ENCODE measurements around the gene MSH6. TPM values are rescaled to one million over a fixed set of nuclear protein-coding genes. Genes with fewer than 3 reads are reported as not detected.

Gene MSH6
- polyA plus RNA-seq, 4 donors = 80.8 to 115 (median 101) TPM

DNA sequence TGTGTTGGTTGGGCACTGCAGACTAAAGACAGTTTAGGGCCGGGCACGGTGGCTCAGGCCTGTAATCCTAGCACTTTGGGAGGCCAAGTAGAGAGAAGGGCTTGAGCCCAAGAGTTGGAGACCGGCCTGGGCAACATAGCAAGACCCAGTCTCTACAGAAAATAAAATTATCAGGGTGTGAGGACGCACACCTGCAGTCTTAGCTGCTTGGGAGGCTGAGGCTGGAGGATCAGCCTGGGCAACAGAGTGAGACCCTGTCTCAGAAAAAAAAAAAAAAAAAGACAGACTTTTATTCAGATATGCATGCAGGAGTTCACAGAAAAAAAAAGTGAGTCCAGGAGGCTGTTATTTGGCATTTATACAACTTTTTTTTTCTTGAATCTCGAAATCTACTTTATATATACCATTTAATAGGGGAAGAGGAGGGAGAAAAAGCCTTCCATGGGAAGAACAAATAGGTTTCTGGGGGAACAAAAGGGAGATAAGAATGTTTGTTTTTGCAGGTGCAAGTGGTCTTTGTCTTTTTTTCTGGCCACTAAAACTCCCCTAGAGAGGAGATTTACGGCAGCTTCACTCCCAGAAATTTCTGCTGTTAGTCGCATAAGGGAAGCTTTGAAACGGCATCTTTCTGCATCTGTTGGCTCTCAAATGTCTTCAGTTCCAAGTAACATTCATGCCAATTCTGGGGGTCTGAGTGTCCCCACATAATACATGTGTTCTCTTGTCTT is 4.1 kb upstream of the MSH6 start:
- DNase-seq (ENCODE audit: low read depth in 4 of 4, low spot score in 3 of 4) = no peak

DNA sequence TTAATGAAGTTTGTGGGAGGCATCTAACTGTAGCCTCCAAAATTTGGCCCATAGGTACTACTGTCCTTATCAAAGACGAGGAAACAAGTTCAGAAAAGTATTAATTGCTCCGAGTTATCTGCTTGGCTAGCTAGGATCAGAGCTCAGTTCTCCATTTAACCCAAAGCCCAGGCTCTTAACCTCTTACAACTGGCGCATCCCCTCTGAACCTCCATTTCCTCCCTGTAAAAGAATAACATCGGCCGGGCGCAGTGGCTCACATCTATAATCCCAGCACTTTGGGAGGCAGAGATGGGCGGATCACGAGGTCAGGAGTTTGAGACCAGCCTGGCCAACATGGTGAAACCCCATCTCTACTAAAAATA is 3.5 kb upstream of the MSH6 start:
- DNase-seq (ENCODE audit: low read depth in 4 of 4, low spot score in 3 of 4) = no peak

DNA sequence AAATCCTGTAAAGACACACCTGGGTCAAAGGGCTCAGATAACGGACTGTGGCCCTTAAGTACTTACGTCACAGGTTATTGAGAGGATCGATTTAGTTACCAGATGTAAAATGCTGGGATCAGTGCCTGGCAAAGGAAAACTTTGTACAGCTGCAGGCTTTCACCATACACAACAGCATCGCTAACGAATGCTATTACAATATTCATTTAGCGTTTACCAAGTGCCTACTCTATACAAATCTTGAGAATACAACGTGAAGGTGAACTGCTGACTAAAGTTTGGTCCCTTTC is 619 bp upstream of the MSH6 start:
- DNase-seq (ENCODE audit: low read depth in 4 of 4, low spot score in 3 of 4) = no peak

DNA sequence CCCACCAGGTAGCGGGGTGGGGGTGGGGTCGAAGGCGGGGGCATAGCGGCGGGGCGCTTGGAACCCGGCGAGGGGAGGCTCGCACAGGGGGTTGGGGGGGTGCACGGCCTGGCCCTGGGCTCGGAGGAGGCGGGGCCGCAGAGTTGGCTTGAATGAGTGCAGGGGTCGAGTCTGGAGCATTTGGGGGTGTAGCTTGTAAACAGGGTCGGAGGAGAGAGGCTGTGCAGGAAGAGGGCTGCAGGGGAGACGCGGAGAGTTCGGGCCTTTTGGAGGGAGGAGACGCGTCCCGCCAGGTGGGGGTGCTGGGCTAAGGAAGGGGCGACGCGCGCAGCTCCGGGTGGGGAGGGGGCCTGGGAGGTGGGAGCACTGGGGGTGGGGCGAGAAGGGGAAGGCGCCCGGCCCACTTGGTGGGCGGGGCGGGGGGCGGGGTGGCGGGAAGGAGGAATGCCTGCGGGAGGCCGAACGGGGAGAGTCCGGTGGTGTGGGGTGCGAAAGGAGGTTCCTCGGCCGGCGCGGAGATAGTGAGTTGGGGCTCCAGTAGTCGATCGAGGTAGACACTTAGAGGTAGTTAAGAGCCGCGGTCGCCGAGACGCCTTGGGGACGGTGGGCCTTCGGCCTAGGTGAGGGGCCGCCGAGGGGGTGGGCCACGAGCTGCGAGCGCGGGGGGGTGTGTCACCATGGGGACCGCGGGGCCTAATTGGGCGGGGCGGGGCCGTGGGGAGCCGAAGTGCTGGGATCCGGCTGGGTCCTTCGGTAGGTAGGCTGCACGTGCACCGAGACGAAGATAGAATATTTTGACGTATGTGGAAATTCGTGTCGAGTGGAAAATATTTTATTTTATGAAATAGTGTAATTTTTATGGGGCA is 774 bp downstream of the MSH6 start:
- peak in 3 of 4 donors; percentile 57 to 64 (median 63) for DNase-seq (ENCODE audit: low read depth in 4 of 4, low spot score in 3 of 4)

DNA sequence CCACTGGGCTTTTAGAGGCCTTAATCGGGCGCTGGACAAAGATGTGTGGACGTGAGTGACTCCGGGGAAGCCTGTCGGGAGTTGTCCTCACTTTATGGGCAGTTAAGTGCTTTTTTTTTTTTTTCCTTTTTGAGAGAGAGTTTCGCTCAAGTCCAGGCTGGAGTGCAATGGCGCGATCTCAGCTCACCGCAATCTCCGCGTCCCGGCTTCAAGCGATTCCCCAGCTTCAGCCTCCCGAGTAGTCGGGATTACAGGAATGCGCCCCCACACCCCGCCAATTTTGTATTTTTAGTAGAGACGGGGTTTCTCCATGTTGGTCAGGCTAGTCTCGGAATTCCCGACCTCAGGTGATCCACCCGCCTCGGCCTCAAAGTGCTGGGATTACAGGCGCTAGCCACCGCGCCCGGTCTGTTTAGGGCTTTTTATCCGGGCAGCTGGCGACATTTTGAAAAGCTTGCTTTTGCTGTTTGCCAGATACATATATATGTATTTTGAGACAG is 1.5 kb downstream of the MSH6 start:
- DNase-seq (ENCODE audit: low read depth in 4 of 4, low spot score in 3 of 4) = no peak

DNA sequence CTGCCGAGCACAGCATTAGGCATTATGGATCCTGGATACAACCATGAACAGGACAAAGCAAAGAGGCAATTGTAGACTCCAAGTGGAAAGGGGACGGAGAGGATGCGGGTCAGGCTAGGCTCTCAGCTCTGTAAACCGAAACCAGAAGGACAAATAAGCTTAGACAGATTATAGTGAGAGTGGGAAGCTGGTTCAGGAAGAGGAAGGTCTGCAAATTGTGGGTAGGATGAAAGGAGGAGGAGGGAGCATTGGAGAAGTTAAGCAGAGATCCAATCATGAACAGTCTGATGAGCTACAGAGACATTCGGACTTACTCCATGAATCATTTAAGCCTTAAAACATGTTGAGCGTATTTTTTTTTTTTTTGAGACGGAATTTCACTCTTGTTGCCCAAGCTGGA is 3.0 kb downstream of the MSH6 start:
- no peak for DNase-seq (ENCODE audit: low read depth in 4 of 4, low spot score in 3 of 4)

DNA sequence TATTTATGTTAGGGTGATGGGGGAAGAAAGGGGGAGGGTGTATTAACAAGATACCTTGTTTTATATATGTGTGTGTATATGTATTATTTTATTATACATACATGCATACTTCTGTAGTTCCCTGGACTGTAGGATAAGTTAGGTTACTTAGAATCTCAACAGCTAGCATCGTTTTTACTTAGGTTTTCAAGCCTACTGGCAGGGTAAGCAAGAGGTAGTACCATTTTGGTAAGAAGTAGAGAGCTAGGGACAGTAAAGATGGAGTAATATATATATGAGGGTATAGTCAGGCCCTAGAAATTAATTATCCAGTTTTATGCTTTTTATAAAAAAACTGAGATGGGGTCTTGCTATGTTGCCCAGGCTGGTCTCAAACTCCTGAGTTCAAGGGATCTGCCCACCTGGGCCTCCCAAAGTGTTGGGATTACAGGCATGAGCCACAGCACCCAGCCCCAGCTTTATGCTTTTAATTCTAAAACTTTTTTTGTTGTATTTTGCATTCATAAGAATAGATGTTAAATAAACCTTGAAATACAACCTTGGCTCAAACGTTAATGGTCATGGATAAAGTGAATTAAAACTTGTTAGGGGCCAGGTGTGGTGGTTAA is 13.2 kb downstream of the MSH6 start:
- DNase-seq (ENCODE audit: low read depth in 4 of 4, low spot score in 3 of 4) = no peak

DNA sequence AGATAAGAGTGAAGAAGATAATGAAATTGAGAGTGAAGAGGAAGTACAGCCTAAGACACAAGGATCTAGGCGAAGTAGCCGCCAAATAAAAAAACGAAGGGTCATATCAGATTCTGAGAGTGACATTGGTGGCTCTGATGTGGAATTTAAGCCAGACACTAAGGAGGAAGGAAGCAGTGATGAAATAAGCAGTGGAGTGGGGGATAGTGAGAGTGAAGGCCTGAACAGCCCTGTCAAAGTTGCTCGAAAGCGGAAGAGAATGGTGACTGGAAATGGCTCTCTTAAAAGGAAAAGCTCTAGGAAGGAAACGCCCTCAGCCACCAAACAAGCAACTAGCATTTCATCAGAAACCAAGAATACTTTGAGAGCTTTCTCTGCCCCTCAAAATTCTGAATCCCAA is 15.7 kb downstream of the MSH6 start:
- DNase-seq (ENCODE audit: low read depth in 4 of 4, low spot score in 3 of 4) = no peak

DNA sequence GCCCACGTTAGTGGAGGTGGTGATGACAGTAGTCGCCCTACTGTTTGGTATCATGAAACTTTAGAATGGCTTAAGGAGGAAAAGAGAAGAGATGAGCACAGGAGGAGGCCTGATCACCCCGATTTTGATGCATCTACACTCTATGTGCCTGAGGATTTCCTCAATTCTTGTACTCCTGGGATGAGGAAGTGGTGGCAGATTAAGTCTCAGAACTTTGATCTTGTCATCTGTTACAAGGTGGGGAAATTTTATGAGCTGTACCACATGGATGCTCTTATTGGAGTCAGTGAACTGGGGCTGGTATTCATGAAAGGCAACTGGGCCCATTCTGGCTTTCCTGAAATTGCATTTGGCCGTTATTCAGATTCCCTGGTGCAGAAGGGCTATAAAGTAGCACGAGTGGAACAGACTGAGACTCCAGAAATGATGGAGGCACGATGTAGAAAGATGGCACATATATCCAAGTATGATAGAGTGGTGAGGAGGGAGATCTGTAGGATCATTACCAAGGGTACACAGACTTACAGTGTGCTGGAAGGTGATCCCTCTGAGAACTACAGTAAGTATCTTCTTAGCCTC is 16.2 kb downstream of the MSH6 start:
- no peak for DNase-seq (ENCODE audit: low read depth in 4 of 4, low spot score in 3 of 4)

DNA sequence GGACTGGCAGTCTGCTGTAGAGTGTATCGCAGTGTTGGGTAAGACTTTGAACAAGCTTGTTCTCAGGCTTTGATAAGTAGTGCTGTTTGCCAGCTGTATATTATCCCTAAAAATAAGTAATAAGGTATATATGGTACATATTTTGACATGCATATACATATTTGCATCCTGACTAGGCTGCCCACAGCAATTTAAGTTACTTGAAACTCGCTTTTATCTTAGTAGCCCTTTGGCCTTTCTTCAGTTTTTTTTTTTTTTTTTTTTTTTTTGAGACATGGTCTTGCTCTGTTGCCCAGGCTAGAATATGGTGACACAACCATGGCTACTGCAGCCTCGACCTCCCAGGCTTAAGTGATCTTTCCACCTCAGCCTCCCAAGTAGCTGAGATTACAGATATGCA is 18.2 kb downstream of the MSH6 start:
- no peak for DNase-seq (ENCODE audit: low read depth in 4 of 4, low spot score in 3 of 4)

DNA sequence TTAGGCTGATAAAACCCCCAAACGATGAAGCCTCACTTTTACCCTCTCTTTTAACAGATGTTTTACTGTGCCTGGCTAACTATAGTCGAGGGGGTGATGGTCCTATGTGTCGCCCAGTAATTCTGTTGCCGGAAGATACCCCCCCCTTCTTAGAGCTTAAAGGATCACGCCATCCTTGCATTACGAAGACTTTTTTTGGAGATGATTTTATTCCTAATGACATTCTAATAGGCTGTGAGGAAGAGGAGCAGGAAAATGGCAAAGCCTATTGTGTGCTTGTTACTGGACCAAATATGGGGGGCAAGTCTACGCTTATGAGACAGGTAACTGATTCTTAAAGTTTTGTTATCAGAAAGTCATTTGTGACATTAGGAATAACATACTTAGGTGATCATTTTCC is 20.4 kb downstream of the MSH6 start:
- DNase-seq (ENCODE audit: low read depth in 4 of 4, low spot score in 3 of 4) = no peak

DNA sequence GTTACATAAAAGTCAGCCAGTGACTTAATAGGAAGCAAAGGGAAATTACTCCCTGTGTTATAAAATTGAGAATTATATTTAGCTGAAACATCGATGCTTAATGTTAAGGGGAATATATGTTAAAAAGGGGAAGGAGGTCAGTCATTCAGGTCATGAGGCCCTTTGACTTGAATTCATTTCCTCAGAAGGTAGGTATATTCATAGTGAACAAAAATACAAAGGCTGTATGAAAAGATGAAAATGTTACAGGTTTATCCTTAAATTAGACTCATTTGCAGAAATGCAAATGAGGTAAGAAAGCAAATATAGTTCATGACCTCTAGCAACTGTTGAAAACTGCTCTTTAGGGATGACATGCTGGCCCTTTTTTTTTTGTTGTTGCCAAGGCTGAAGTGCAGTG is 20.8 kb downstream of the MSH6 start:
- DNase-seq (ENCODE audit: low read depth in 4 of 4, low spot score in 3 of 4) = no peak

DNA sequence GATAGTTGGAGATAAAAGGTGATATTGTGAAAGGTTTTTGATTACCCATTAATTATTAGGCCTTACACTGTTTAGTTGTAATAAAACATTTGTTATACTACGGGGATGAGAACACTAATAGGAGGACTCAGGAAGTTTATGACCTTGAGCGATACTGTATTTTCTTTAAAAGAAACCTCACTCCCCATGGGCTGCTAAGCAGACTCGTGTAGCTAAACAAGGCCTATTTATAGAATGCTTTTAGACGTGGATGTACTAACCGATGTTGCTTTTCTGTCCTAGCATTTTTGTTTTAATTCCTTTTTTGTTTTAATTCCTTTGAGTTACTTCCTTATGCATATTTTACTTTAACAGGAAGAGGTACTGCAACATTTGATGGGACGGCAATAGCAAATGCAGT is 22.9 kb downstream of the MSH6 start:
- no peak for DNase-seq (ENCODE audit: low read depth in 4 of 4, low spot score in 3 of 4)

DNA sequence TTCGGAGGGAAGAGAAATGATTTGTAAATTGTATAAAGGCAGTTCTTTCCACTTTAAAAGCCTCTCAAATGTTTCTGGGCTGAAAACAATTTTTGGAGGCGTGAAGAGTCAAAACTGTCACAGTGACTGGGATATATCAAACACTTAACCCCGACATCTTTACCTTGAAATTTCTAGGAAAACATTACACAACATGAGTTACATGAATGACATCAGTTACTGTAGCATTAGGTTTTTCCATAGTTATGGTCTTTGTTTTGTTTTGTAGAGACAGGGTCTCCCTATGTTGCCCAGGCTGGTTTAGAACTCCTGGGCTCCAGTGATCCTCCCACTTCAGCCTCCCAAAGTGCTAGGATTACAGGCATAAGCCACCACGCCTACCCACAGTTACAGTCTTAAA is 25.7 kb downstream of the MSH6 start:
- no peak for DNase-seq (ENCODE audit: low read depth in 4 of 4, low spot score in 3 of 4)

DNA sequence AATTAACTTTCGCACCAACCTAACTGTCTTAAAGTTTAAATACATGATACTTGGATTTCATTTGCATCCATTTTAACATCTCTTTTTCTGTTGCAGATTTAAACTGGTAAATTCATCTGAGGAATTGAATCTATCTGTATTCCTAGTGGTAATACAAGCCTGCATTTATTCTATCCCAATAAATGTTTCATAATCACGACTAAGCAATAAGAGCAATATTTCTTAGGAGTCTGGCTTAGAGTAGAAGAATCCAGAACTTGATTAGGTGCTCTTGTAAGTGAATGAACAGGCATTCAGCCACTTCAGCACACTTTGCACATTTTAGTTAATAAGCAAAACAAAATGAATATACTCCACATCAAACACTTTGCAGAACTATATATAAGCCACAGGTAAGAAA is 27.0 kb downstream of the MSH6 start:
- no peak for DNase-seq (ENCODE audit: low read depth in 4 of 4, low spot score in 3 of 4)

DNA sequence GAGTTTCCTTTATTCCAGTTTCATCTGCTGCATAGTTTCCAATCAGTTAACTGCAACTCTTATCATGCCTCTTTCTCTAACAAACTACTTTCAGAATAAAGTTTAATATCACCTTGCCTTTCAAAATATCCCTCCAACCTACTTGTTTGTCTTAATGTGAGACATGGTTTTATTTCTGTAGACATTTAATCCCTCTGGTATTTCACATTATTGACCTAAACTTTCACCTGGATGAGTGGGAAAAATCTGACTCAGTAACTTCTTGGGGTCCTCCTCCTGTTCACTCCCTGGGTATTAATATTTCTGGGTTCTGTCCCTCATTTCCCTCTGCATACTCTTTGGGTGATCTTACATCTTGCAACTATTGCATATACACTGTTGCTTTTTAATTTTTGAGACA is 27.9 kb downstream of the MSH6 start:
- no peak for DNase-seq (ENCODE audit: low read depth in 4 of 4, low spot score in 3 of 4)

DNA sequence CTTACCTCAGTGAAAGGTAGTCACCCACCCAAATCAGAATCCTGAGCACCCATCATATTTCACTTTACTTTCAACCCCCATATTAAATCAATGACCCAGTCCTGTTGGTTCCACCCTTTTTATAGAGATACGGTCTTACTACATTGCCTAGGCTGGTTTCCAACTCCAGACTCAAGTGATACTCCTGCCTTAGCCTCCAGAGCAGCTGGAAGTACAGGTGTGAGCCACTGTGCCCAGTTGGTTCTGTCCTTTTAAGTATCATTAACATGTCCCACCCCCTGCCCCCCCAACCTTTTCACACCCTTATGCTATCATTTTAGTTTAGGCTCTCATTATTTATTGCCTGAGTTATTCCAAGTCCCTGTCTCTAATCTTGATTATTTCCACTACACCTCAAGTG is 28.7 kb downstream of the MSH6 start:
- no peak for DNase-seq (ENCODE audit: low read depth in 4 of 4, low spot score in 3 of 4)

DNA sequence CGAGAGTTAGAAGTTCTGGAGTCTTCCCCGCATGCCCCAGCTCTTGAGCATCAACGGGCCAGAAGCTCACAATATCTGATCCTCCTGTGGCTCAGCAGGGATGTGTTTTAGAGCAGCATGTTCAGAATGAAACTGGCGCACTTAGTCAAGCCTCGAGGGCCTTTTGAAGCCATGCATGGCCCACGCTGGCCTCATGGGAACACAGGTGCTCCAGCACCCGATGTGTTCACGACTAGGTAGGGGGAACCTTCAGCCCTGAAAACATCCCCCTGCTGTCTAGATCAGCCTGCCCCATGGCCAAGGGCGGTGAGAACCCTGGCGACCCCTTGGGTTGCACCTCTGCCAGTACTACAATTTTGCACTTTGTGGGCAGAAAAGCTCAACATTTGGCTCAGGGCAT is 32.8 kb downstream of the MSH6 start:
- no peak for DNase-seq (ENCODE audit: low read depth in 4 of 4, low spot score in 3 of 4)

DNA sequence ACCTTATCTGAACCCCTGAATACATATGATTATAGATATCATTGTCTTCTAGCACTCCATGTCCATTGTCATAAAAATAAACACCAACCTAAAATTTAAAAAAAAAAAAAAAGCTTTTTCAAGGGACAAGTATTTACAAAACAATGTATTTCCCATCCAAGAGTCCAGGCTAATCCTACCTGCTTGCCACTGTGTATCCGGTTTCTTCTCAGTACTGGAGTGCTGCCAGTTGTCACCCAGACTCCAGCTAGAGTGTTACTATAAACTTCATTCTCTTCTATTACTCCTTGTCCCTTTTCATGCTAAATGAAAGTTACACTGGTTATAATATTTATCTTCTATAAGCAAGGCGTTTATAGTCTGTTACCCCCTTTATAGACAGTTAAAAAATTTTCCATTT is 35.8 kb downstream of the MSH6 start:
- no peak for DNase-seq (ENCODE audit: low read depth in 4 of 4, low spot score in 3 of 4)

DNA sequence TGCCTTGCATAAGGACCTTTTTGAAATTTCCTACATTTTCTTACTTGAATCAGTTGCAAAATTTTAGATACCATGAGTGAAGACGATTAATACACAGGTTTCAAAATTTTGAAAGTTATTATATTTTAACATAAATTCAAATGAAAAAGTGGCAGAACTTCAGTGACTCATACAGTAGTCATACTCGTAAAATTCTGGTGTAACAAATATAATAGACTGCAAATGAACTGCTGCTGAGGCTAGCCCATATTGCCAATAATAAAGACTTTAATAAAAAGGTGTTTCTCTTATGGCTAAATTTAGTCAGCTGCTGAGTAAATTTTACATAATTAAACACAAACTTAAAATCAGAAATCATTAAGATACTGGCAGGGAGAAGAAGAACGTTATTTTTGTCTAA is 36.9 kb downstream of the MSH6 start:
- no peak for DNase-seq (ENCODE audit: low read depth in 4 of 4, low spot score in 3 of 4)

DNA sequence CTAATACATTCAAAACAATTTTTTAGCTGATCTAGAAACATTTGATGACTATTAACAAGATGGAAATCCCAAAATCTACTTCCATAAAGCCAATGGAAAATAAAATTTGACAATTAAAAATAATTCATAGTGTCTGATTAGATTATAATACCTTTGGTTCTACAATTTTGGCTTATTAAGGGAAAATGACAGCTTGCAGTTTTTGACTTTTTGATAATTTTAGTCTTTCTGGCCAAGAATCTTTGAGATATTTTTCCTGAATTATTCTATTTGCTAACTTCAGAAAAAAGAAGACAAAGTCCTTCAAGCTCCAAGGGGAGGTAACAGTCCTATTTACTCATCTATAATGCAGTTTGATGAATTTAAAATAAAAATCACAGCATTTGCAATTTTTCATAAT is 39.6 kb downstream of the MSH6 start:
- no peak for DNase-seq (ENCODE audit: low read depth in 4 of 4, low spot score in 3 of 4)
